ENCODE data around the gene FANCC.

DNA sequence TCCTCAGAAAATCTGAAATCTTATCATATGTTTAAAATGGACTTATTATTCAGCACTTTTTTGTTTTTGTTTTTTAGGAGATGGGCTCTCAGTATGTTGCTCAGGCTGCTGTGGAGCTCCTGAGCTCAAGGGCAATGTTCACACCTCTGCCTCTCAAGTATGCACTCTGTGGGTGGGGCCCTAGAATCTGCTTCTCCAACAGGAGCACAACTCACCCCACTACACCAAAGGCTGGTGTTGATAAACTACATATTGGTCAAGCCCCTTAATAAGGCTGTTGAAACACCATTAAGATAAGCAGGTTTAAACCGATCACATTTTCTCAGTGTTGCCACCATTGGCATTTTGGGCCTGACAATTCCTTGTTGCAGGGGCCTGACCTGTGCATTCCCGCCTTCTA, 131.6 kb downstream of the FANCC start:
- TF ChIP-seq, protein P1, sequence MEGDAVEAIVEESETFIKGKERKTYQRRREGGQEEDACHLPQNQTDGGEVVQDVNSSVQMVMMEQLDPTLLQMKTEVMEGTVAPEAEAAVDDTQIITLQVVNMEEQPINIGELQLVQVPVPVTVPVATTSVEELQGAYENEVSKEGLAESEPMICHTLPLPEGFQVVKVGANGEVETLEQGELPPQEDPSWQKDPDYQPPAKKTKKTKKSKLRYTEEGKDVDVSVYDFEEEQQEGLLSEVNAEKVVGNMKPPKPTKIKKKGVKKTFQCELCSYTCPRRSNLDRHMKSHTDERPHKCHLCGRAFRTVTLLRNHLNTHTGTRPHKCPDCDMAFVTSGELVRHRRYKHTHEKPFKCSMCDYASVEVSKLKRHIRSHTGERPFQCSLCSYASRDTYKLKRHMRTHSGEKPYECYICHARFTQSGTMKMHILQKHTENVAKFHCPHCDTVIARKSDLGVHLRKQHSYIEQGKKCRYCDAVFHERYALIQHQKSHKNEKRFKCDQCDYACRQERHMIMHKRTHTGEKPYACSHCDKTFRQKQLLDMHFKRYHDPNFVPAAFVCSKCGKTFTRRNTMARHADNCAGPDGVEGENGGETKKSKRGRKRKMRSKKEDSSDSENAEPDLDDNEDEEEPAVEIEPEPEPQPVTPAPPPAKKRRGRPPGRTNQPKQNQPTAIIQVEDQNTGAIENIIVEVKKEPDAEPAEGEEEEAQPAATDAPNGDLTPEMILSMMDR (IDR thresholded peaks at IDR 0.05) = no peak
- TF ChIP-seq POLR2A (IDR thresholded peaks at IDR 0.05) = no peak
